Erythroblast (primary cell): ENCODE data around the gene BCAP29.

Experiments
- DNase-seq, 2 experiments: peaks; one replicate each; lab custom pipeline; 2025; lab: John Stamatoyannopoulos, UW
- GATA1 ChIP-seq: IDR thresholded peaks from 2 replicates; pipeline ENCODE4 v1.6.1; 2011; ENCODE audit warnings: low read depth, mild to moderate bottlenecking, control low read depth, low read length, moderate library complexity
- POLR2A ChIP-seq: IDR thresholded peaks from 2 replicates; pipeline ENCODE4 v1.6.1; 2011; ENCODE audit warnings: mild to moderate bottlenecking, low read length

BCAP29 gene

DNA sequence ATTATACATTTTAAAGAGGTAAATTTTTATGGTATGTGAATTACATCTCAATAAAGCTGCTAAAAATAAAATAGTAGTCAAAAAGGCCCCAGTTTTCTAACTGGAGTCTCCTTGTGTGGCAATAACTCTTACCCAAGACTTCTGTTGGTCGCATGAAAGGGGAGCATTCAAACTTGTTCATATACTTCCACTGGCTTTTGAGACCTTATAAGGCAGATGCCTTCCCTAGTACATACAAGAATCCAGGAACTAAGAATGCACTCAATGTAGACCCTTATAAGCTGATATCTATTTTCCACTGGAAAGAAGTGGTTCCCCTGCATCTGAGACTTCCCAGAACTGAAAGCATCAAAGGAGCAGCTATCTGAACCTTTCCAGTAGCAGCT is 13.0 kb downstream of the BCAP29 start:
- TF ChIP-seq POLR2A (no peak), GATA1 (no peak)
- DNase-seq = no peak

DNA sequence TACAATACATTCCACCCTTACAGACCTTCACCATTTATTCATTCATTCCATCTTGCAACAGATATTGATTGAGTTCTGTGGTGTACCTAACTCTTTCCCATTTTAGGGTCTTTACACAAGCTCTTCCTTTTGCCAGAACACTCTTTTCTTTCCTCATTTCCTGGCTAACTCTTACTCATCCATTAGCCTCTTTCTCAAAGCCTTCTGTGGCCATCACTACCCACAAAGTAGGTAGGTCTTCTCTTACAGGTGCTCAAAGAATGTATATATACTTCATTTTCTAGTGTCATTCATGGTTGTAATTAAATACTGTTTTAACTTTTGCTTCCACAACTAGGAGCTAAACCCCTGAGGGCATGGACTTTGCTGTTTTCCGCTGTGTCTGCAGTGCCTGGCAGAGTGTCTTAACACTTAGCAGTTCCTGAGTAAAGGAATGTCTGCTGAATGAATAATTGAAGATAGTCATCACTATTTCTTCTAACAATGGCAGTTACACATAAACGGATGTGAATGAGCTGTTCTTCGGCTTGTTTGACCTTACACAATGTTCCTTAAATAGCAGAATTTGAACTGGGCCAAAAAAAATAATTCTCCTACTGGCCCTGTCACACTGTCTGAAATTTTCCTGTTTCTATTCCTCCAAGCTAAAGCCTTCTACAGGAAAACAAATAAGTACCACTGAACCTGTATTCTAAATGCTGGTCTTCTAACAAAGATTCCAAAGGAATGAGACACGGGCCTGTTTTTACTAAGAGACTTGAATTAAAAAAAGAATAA is 15.1 kb downstream of the BCAP29 start:
- DNase-seq = no peak
- TF ChIP-seq GATA1 = no peak
- no peak for TF ChIP-seq POLR2A

DNA sequence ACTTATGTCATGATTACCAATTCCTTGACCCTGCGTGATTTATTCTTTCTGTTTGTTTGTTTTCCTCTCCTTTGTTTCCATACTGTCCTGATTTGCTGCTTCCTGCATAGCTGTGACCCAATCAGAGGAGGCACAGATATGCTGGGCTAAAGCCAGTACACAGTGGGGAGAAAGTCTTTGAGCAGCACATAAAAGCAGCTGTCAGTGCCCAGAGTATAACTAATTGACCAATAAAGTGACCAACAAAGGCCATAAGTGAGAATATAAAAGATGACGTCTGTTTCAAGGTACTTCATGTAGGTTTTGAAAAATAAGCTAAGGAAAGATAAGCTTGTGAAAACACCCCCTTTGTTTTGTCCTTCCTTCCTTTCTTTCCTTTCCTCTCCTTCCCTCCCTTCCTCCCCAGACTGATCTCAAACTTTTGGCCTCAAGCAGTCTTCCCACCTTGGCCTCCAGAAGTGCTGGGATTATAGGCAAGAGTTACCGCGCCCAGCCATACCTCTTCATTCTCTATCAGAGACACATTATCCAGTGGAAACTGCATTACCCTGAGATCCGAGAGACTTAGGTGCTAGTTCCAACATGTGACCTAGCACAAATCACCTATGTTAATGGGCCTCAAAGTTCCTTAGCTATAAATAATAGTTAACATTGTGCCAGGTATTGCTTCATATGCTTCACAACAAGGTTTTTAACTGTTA is 17.0 kb downstream of the BCAP29 start:
- DNase-seq = no peak
- TF ChIP-seq GATA1 (no peak), POLR2A (no peak)

DNA sequence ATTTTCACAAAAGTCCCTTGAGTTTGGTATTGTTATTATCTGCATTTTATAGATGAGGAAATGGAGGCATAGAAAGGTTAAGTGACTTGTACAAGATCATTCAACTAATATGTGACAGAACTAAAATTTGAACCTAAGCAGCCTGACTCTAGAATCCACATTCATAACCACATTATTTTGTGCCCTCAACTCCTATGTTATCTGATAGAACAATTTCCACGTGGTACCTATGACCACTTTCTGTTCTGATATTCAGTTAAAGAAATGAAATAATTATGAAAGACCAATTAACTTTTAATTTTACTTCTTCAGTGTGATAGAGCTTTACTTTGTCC is 17.5 kb downstream of the BCAP29 start:
- no peak for DNase-seq
- no peak for TF ChIP-seq POLR2A
- no peak for TF ChIP-seq GATA1

DNA sequence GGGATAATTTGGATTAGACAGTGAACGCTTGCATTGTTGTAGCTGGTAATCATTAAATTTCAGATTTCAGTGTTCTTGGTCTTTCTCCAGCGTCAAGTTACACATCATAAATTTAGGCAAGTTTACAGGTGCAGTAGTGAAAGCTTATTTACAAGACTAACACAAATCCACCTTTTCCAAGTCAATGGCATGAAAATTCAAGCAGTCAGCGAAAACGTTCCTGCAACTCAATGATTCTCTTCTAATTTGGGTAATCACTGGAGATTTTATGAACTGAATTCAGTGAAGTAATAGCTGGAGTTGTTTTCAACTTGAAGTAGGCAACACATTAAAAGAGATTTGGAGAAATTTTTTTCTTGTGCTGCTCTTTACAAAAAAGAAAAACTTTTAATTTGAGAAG is 17.9 kb downstream of the BCAP29 start:
- TF ChIP-seq GATA1 (no peak), POLR2A (no peak)
- no peak for DNase-seq

DNA sequence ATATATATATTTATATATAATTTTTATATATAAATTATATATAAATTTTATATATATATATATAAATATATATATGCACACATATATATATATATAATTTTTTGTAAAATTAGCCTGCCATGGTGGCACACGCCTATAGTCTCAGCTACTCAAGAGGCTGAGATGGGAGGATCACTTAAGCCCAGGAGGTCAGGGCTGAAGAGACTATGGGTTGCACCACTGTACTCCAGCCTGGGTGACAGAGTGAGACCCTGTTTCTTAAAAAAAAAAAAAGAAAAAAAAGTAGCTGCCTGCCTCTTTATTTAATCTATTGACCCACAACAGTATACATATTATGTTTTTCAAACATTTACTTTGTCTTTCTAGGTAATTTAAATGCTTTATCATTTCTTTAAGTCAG is 19.2 kb downstream of the BCAP29 start:
- DNase-seq = no peak
- TF ChIP-seq GATA1 (no peak), POLR2A (no peak)

DNA sequence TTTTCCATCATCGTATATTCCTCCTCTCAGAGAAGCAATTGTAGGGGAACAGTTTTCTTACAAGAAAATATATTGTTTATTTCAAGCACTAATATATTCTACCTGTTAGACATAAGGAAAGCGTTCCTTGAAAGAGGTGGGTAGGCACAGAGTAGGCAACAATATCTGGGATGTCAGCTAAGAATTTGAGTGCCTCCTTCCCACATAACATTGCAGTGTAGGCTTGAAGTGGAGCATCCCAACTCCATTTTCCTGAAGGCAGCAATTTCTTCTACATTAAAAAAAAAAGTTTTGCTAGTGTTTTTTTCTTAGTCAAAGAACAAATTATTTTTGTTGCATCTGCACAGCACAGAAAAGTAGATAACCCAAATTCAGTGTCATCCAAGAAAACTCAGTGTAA is 20.8 kb downstream of the BCAP29 start:
- no peak for DNase-seq
- TF ChIP-seq POLR2A (no peak), GATA1 (no peak)

DNA sequence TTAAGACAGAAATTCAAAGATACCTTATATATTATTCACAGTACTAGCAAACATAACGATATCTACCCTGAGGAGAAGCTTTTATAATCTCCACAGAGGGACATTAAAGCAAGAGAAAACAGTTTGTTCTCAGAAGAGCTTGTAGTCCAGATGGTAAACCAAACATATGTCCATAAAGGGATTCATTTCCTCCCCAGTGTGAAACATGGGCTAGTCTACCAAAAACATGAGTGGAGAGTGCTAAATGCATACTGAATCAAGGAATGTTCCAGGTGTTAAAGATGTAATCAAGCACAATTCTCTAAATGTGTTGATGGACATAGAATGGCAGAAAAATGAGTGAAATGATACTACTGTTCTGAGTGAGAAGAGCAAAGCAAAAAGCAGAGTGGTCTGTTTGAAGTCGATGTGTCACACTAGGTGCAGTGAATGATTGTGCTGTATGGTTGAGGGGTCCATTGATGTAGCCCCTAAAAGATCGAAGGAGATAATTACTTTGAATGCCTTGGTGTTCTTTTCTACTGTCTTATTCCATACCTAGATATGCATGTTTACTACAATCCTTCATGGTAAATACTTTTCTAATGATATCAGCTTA is 25.3 kb downstream of the BCAP29 start:
- no peak for DNase-seq
- TF ChIP-seq GATA1 (no peak), POLR2A (no peak)

DNA sequence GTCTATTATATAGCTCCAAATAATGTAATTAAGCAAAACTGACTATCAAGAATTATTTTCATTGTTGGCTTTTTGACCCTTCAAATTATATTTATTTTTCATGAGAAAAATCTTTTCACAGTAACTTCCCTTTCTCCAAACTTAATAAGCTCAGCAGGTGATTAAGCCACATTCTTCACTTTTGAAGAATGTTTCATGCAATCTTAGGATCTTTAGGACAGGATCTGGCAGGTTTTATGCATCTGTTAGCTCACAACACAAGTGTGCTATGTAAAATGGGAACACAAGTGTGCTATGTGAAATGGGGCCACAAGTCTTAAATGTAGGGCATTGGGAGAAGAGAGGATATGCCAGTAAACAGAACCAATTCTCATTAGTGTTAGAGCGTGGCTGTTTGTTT is 26.3 kb downstream of the BCAP29 start:
- no peak for DNase-seq
- no peak for TF ChIP-seq GATA1

DNA sequence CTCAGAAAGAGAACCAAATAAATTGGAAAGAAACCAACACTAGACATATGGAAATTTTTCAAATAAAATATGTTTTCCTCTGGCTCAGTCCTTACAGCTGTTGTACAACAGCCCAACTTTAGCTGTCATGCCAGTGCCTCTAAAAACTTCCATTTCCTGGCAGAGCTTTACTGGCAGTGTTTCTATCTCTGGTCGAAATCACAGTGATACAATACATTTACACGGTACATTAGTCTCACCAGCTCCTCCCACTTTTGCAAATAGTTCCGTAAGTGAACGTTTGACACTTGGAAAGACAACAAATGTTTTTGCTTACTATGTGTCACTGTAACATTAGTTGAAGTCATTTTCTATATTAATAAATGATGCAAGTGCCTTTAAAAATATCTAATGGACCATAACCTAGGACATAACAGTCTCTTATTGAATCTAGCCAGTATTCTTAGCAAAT is 29.8 kb downstream of the BCAP29 start:
- no peak for DNase-seq
- TF ChIP-seq POLR2A = no peak
- TF ChIP-seq GATA1 = no peak

DNA sequence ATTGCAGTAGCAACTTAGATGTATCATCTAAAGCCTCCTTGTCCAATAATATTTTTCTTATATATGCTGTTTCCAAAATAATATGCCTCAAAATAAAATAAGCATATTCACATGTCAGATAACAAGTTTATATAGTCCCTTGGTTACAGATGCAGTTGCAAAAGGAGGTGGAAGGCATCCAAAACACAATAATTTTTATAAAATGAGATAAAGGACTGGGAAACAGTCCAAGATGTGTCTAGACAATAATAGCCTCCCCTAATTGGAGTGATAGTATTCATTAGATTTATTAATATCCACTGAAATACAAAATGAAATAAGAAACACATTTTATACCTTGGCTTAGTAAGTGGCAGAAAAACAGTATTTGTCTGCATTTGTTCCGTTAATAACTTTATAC is 30.3 kb downstream of the BCAP29 start:
- no peak for TF ChIP-seq GATA1
- no peak for TF ChIP-seq POLR2A
- DNase-seq = no peak

DNA sequence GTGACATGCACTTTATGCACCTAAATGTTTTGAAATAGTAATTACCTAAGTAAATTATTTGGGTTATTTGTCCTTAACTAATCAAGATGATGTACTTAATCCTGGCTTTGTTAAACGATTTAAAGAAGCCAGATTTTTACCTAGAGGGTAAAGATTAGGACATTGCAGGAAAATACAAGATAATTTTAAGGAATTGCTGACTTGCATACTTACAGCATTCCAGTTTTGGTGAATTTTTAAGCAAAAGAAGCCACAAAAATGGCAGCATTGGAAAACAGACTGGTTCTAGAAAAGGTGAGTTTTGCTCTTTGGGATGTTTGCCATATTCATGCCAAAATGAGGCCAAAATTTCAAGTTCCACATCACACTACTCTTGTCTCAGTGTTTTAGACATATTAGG is 33.4 kb downstream of the BCAP29 start:
- no peak for DNase-seq
- TF ChIP-seq GATA1 (no peak), POLR2A (no peak)

DNA sequence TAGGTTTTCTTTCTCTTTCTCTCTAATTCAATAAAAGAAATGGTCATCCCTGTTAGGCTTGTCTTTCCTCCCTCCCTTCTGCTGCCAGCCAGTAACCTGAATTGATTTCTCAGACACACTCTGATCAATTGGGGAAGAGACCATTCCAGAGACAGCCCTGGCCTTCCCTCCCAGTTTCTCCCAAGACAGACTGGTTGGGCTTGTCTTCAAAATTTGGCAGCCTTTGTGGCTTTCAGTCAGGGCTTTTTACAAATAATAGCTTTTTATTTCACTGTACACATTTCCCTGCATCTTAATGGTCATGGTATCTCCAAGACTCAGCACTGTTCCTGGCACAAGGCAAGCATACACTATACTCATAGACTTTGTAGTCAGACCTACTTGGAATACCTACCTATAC is 33.9 kb downstream of the BCAP29 start:
- TF ChIP-seq GATA1 = no peak
- no peak for TF ChIP-seq POLR2A
- DNase-seq = no peak

DNA sequence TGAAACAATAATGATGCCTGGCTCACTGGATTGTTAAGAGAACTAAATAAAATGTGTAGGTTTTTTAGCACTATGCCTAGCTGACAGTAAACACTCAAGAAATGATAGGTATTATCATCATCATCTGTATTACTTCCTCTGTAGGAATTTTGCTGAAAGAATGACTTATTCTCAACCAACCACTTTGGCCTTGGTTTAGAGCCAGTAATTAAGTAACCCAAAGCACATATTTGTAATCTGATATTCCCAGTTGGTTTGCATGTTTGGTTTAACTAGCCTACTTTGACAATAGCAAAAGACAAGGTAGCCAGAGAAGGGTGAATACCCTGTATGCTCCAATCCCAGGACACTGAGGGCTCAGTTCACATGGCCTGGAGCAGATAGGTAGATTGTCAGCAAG is 34.4 kb downstream of the BCAP29 start:
- TF ChIP-seq POLR2A = no peak
- no peak for TF ChIP-seq GATA1
- no peak for DNase-seq
